Tibial nerve (tissue), 4 donors: Measurements from ENCODE around the gene AOAH. TPM values are rescaled to one million over a fixed set of nuclear protein-coding genes. Genes with fewer than 3 reads are reported as not detected.

Source experiments
- DNase-seq, 2 donors: peaks; one replicate each; pipeline ENCODE4 v3.0.0-alpha.2; 2019; ENCODE audit warnings: low spot score in 2 of 2
- H3K27ac ChIP-seq, 4 donors: fragments of 200-600 bp; sonication (generic) in 3 of 4; one replicate each; pipeline ENCODE4 v1.5.1; 2017 to 2019; ENCODE audit warnings: mild to moderate bottlenecking in 1 of 4
- H3K27me3 ChIP-seq, 2 donors: fragments of 200-600 bp; sonication (generic) in 1 of 2; one replicate each; pipeline versions ENCODE4 v1.5.1 to v1.6.0; 2017 to 2019
- H3K36me3 ChIP-seq, 3 donors: fragments of 200-600 bp; sonication (generic); one replicate each; pipeline ENCODE4 v1.5.1; 2018 to 2019
- H3K4me1 ChIP-seq, 4 donors: fragments of 200-600 bp; sonication (generic) in 3 of 4; one replicate each; pipeline ENCODE4 v1.5.1; 2017 to 2019
- H3K4me3 ChIP-seq, 4 donors: fragments of 200-600 bp; sonication (generic) in 3 of 4; one replicate each; pipeline ENCODE4 v1.5.1; 2017 to 2019; ENCODE audit warnings: mild to moderate bottlenecking in 1 of 4, moderate library complexity in 1 of 4
- H3K9me3 ChIP-seq, 4 donors: fragments of 200-600 bp; sonication (generic) in 3 of 4; one replicate each; pipeline ENCODE4 v1.5.1; 2017 to 2019
- EP300 ChIP-seq, 2 donors: sonication (generic); formaldehyde crosslinking; IDR thresholded peaks; one replicate each; pipeline ENCODE4 v1.6.1; 2017; ENCODE audit warnings: antibody characterized with exemption in 2 of 2, mild to moderate bottlenecking in 1 of 2
- POLR2A ChIP-seq, 2 donors: fragments of 450-650 bp; IDR thresholded peaks; one replicate each; pipeline ENCODE4 v1.6.1; 2017; ENCODE audit warnings: antibody characterized with exemption in 2 of 2, mild to moderate bottlenecking in 2 of 2, moderate library complexity in 2 of 2
- WGBS, 2 donors: methylation state at CpG; one replicate each; pipeline ENCODE4 v1.1.5; 2018; 5-methylcytosine and 5-hydroxymethylcytosine counted together
- total RNA-seq, 4 donors: library from RNA; depleted of rRNA; stranded (reverse); fragments of >200 nt; gene quantifications; one replicate each; pipeline ENCODE4 v1.1.0, GENCODE V29; 2016
- TF ChIP-seq, protein P1 (sequence below), 5 experiments: fragments of 200-600 bp in 3 of 5; fragments of 450-650 bp in 2 of 5; sonication (generic) in 3 of 5; IDR thresholded peaks; one replicate each; pipeline ENCODE4 v1.5.1; 2016 to 2019; ENCODE audit warnings: antibody characterized with exemption in 5 of 5, mild to moderate bottlenecking in 3 of 5, moderate library complexity in 2 of 5

The AOAH gene
- total RNA-seq, 4 donors from 2014 or later, result 7.5 to 17.8 (median 9.1) TPM

- peak overlapping the region in 2 of 4 donors; percentile 35 to 60 for H3K27ac ChIP-seq
- H3K27me3 ChIP-seq, result no peaks in the 10 kb centered on the region
- no peaks in the 10 kb centered on the region for H3K9me3 ChIP-seq
- DNase-seq, result no peak
- TF ChIP-seq POLR2A (IDR thresholded peaks at IDR 0.05) (no peak), EP300 (IDR thresholded peaks at IDR 0.05) (peak in 1 of 2 donors; percentile 15)
- H3K4me3 ChIP-seq, result no peak overlapping the region
- peaks cover 0 to 13% (median 0%) of the 10 kb centered on the region in 4 donors for H3K4me1 ChIP-seq
- no peaks in the 10 kb centered on the region for H3K36me3 ChIP-seq
- WGBS, 2 donors, result 8 to 18% methylated on average over 1 of the region's 1 CpG
Measured at GRCh38 chr7:36623247-36623646, 101.0 kb downstream of the AOAH start.

- H3K9me3 ChIP-seq, result no peaks in the 10 kb centered on the region
- H3K4me3 ChIP-seq, result no peak overlapping the region
- H3K27ac ChIP-seq, result no peak overlapping the region
- H3K4me1 ChIP-seq, result peaks cover 0 to 13% (median 0%) of the 10 kb centered on the region in 4 donors
- no peak for DNase-seq
- WGBS, 2 donors, result 76 to 80% methylated on average over 10 of the region's 10 CpGs
- H3K27me3 ChIP-seq, result no peaks in the 10 kb centered on the region
- TF ChIP-seq, protein P1, sequence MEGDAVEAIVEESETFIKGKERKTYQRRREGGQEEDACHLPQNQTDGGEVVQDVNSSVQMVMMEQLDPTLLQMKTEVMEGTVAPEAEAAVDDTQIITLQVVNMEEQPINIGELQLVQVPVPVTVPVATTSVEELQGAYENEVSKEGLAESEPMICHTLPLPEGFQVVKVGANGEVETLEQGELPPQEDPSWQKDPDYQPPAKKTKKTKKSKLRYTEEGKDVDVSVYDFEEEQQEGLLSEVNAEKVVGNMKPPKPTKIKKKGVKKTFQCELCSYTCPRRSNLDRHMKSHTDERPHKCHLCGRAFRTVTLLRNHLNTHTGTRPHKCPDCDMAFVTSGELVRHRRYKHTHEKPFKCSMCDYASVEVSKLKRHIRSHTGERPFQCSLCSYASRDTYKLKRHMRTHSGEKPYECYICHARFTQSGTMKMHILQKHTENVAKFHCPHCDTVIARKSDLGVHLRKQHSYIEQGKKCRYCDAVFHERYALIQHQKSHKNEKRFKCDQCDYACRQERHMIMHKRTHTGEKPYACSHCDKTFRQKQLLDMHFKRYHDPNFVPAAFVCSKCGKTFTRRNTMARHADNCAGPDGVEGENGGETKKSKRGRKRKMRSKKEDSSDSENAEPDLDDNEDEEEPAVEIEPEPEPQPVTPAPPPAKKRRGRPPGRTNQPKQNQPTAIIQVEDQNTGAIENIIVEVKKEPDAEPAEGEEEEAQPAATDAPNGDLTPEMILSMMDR (IDR thresholded peaks at IDR 0.05), result no peak
- TF ChIP-seq EP300 (IDR thresholded peaks at IDR 0.05) (no peak), POLR2A (IDR thresholded peaks at IDR 0.05) (no peak)
- H3K36me3 ChIP-seq, result no peaks in the 10 kb centered on the region
Measured at GRCh38 chr7:36621396-36621795, 102.9 kb downstream of the AOAH start.

GRCh38 chr7:36620166-36620708 is 104.1 kb downstream of the AOAH start:
- Histone ChIP-seq H3K36me3 (no peaks in the 10 kb centered on the region), H3K4me1 (peaks cover 0 to 13% (median 0%) of the 10 kb centered on the region in 4 donors), H3K9me3 (no peaks in the 10 kb centered on the region), H3K4me3 (no peak overlapping the region), H3K27me3 (no peaks in the 10 kb centered on the region), H3K27ac (no peak overlapping the region)
- 50 to 73% methylated on average over 4 of the region's 4 CpGs for WGBS, 2 donors
- no peak for DNase-seq
- TF ChIP-seq, protein P1 (IDR thresholded peaks at IDR 0.05), result no peak
- TF ChIP-seq EP300 (IDR thresholded peaks at IDR 0.05) (no peak), POLR2A (IDR thresholded peaks at IDR 0.05) (no peak)

DNA sequence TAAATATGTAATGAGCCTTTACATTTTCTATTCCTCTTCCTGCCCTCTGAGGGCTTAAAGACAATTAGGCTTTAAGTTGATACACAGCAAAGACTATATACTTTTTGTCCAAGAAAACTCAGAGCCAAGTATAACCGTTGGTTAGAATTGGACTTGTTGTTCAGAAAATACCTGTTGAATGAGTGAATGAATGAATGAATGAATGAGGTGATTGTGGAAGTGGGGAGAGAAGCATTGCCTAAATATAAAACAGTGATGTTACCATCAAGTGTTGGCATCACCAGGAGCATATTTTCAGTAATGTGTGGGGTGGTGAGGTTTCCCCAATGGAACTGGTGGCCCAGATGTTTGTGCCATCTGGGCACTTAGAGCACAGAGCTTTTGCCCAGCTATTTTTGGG is 106.9 kb downstream of the AOAH start:
- TF ChIP-seq POLR2A (IDR thresholded peaks at IDR 0.05), result no peak
- no peak for TF ChIP-seq EP300 (IDR thresholded peaks at IDR 0.05)
- TF ChIP-seq, protein P1 (IDR thresholded peaks at IDR 0.05), result no peak
- no peaks in the 10 kb centered on the region for H3K36me3 ChIP-seq
- no peaks in the 10 kb centered on the region for H3K9me3 ChIP-seq
- H3K27ac ChIP-seq, result no peak overlapping the region
- H3K27me3 ChIP-seq, result no peaks in the 10 kb centered on the region
- 86 to 89% methylated on average over 1 of the region's 1 CpG for WGBS, 2 donors
- no peaks in the 10 kb centered on the region for H3K4me1 ChIP-seq
- no peak overlapping the region for H3K4me3 ChIP-seq
- no peak for DNase-seq

DNA sequence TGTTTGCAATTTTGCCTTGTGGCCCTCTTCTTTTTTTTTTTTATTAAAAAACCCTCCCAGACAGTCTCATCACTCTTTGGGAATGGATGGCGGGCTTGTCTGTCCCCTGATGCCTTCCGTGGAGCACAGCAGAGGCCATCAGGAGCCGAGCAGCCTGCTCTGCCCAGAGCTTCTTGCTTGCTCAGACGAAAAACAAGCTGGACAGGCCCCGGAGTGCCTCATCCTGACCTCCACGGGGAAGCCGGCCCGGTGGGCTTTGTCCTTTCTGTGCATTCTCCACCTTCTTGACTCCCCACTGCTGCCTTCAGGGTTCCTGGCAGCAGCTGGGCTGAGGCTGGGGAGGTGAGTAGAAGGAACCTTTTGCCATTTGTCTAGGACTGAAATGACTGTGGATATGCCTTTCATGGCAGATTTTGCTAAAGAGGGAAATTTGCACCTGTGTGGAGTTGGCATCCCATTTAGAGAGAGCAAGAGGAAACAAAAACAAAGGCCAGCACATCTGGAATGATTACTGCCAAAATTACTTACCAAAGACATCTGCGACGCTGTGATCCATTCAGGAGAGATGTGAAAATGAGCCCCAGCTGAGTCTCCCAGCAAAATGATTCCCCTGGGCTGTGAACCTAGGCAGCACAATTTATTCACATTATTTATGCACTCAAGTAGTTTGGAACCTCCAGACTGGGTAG is 108.3 kb downstream of the AOAH start:
- H3K27ac ChIP-seq, result no peak overlapping the region
- no peaks in the 10 kb centered on the region for H3K9me3 ChIP-seq
- 52 to 55% methylated on average over 10 of the region's 10 CpGs for WGBS, 2 donors
- no peak for DNase-seq
- H3K36me3 ChIP-seq, result no peaks in the 10 kb centered on the region
- H3K27me3 ChIP-seq, result no peaks in the 10 kb centered on the region
- TF ChIP-seq POLR2A (IDR thresholded peaks at IDR 0.05) (no peak), EP300 (IDR thresholded peaks at IDR 0.05) (no peak)
- TF ChIP-seq, protein P1 (IDR thresholded peaks at IDR 0.05), result no peak
- no peak overlapping the region for H3K4me3 ChIP-seq
- H3K4me1 ChIP-seq, result no peaks in the 10 kb centered on the region
